HG02840 (cell line): Measurements from ENCODE around the gene VCAM1.
"Not testable (repeated sequence)": the region's sequence is repeated elsewhere in the genome, so short reads cannot be mapped to it uniquely, and the experiment has no call there.

Source experiments
- ATAC-seq: cut with Tn5 transposase; IDR thresholded peaks from one replicate; pipeline ENCODE4 v1.9.1; 2021; ENCODE audit warnings: mild to moderate bottlenecking, moderate library complexity, moderate number of reproducible peaks; ENCODE audit not compliant: unreplicated experiment, low FRiP score

Gene VCAM1, protein sequence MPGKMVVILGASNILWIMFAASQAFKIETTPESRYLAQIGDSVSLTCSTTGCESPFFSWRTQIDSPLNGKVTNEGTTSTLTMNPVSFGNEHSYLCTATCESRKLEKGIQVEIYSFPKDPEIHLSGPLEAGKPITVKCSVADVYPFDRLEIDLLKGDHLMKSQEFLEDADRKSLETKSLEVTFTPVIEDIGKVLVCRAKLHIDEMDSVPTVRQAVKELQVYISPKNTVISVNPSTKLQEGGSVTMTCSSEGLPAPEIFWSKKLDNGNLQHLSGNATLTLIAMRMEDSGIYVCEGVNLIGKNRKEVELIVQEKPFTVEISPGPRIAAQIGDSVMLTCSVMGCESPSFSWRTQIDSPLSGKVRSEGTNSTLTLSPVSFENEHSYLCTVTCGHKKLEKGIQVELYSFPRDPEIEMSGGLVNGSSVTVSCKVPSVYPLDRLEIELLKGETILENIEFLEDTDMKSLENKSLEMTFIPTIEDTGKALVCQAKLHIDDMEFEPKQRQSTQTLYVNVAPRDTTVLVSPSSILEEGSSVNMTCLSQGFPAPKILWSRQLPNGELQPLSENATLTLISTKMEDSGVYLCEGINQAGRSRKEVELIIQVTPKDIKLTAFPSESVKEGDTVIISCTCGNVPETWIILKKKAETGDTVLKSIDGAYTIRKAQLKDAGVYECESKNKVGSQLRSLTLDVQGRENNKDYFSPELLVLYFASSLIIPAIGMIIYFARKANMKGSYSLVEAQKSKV

DNA sequence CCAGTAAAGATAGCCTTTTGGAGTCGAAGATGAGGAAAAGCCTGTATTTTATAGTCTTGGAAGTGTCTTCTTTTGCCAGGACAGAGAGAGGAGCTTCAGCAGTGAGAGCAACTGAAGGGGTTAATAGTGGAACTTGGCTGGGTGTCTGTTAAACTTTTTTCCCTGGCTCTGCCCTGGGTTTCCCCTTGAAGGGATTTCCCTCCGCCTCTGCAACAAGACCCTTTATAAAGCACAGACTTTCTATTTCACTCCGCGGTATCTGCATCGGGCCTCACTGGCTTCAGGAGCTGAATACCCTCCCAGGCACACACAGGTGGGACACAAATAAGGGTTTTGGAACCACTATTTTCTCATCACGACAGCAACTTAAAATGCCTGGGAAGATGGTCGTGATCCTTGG is at the start of gene VCAM1:
Gene VCAM1 (plus strand): TSS at position 253 of the 400 bp plus-strand sequence. CDS start 119 bp downstream, at position 372.
- no peak for ATAC-seq

DNA sequence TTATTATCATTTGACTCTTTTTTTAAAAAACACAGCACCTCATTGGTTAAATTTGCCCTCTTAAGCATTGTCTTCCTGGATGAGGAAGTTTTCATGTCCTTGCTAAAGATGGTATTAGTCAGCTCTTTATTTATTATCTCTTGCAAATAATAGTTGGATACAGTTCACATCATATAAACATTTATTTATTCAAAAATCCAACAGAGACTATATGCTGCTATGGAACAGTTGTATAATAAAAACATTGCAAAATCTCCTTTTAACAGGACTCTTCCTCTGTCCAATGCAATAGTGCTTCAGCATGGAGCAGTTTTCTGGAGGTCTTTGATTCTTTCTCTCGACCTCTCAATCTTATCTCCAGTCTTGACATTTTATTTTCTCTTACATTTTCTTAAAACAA is 49.5 kb upstream of the VCAM1 start:
- no peak for ATAC-seq

DNA sequence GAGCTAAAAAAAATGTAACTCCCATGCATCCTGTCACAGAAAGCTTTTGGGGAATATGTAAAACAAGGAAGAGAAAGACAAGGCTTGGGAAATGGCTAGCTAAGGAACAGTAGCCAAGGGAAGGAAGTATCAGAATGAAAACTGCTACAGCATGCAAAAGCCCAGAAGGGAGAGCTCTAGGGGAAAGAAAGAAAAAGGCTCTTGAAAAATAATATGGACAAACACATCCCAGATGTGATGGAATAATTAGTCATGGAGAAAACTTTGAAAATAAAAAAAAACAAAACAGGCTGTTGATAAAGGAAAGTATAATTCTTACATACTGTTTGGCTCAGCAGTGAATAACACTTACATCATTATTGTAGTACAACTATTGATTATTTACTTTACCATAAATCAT is 47.9 kb upstream of the VCAM1 start:
- no peak for ATAC-seq

DNA sequence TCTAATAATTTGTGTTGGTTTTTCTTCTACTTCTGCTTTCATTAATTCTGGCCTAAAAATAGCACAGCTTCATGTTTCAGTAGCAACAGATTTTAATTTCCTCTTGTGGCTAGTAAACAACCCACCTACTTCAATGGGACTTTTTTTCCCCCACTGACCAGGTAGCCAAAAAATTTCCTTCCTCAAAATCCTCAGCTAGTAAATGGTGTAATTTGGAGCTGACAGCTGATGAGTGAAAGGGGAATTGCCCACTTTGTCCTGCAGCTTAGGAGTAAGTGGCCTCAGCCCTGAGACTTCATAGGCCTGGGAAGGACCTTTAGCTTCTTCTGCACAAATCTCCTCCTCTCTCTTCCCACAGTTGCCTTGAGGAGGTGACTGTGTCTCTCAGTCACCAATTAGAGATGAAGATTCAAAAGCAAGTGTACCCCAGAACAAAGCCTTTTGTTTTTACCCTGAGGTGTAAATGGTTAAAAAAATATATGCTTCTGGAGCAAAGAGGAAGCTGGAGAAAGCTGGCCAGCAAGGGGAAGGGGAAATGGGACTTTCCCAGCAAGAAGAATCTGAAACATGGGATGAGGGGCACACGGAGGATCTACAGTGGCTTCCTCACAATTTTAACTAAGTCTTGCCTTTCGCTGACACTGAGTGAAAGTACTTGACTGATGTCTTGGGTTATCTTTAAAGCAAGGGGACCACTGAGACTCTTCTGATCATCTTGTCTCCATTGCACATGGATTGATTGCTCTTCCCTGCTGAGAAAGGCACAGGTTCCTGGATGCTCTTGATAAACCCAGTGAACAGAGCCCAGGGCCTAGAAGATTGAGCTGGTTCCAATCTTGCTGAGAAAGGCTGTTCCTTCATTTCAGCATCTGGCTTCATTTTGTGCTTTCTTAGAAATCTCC is 35.8 kb upstream of the VCAM1 start:
- ATAC-seq: no peak

DNA sequence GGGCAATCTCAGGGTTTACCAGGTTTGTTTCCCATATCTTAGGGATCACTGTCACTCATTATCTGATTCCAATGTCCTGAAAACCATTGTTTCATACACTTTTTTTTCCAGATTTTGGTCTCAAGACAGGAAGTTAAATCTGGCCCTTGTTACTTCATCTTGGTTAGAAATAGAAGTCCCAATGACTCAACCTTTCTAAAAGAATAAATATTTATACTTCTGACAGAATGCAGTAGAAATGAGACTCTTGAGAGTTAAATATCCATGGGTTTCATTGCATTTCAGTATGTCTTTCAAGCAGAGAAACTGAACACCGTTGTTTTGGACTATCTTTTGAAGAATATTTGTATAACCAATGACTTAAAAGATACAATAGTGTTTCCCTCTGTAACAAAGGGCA is 19.8 kb upstream of the VCAM1 start:
- ATAC-seq: no peak

DNA sequence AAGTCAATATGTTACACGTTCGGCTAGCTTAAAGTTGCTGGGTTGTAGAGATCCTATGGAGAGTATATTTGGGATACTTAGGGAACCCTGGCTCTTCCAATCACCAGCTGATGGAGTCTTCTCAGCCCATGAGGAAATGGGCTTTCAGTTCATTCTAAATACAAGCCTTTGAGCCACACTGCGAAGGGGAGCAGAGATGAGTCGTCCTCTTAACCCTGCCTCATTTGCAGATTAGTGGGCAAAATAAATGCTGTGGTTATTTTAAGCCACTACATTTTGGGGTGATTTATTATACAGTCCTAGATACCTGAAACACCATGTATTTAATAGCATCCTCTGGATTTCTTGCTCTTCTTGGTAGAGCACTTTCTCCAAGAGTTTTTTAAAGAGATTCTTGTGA is 19.0 kb upstream of the VCAM1 start:
- no peak for ATAC-seq

DNA sequence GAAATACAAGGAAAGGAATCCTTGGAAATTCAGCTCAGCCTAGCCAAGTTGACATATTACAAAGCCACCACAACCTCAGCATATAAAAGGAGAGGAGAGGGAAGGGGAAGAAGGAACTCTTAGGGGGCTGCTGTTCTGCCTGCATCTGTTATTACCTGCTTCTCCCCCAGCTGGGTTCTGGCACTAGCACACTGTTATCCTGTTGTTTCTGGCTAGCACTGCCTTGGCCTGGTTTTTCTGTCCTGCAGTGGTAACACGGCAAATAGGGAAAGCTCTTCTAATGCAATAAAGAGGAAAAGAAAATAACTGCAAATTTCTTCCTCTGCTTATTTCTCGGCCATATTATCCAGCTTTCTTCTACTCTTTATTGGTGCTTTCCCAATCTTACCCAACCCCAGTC is 16.5 kb upstream of the VCAM1 start:
- ATAC-seq: no peak

DNA sequence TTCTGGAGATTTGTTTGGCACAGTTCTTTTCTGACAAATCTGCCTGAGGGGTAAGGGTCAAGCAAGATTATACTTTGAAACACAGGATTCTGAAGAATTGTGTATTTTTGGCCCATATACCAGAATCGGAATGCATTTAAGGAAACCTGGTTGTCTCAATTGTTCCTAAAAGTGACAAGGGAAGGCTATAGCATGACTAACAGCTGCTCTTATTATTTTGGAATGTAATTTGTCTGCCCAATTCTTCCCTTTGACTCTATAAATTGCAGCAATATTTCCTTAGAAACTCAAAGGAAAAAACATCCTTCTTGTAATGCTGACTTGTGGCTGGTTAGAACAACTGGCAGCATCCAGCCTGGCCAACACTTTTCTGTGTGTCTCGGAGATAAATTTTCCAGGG is 15.8 kb upstream of the VCAM1 start:
- ATAC-seq: no peak

DNA sequence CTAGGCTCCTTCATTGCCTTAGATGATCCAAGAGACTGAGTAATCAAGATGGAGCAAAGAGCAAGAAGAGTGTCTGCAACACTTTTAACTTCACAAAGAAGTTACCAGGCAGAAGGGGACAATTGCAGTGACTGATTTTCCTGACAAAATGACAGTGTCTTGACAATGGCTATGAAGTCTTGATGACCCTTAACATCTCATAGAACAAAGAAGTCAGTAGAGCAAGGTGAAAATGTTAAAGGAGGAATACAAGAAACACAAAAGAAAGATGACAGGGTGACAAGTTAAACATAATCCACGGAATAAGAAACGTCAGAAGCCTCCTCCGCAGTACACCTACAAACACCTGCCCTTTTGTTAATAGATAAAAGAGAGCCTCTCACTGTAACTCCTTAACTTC is 15.1 kb upstream of the VCAM1 start:
- ATAC-seq: no peak

DNA sequence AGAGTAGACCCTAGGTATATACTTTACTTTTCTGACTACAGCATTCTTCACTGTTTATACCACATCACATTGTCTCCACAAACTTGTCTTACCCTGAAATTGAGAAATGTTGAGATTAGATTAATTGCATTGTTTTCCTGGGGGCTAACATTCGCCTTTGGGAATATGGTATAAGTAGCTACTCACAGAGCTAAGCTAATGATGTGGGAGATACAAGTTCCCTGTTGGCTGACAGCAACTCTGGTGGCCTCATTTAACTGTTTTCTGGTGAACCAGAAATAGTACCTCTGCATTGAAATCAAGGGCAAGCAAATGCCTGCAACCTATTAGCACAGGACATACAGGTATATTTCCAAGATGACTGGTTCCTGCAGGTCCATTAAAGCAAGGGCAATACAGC is 13.2 kb upstream of the VCAM1 start:
- ATAC-seq: no peak

DNA sequence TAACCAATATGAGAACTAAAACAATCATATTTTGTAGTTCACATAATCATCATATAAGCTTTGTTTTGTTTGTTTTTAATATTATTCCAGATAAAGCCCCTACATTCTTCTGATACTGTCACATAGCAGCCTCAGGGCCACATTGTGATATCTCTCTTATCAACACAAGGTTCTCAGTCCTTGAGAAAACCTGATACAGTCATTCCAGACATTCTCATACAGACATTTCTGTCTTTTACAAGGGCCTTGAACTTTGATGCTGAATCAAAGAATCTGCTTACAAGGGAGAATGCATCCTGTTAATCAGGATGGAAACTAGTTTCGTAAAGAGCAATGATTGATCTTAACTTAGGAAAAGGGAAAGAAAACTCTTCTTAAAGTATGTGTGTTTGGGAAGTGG is 12.7 kb upstream of the VCAM1 start:
- no peak for ATAC-seq

DNA sequence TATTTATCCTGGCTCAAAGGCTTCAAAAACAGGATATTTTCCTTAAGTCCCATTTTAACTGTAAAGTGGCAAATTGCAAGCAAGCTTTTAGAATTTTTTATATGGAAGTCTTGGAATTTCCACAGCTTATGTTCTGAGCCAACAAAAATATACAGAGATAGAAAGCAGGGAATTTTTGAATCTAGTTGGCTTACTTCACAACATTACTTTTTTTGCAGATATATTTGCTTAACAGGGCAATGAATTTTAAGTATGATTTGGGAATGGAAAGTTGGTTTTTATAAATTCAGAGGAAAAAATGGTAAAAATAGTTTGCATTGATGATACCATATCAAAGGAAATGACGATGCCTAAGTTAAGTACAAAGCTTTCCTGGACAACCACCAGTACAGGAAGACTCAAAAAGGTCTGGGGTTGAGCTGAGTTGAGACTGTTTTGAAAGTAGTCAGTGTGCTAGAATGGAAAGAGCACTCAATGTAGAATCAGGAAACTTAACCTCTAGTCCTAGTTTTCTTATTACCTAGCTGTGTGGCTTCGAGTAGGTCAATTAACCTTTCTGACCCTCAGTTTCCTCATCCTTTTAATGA is 11.0 kb upstream of the VCAM1 start:
- ATAC-seq: no peak

DNA sequence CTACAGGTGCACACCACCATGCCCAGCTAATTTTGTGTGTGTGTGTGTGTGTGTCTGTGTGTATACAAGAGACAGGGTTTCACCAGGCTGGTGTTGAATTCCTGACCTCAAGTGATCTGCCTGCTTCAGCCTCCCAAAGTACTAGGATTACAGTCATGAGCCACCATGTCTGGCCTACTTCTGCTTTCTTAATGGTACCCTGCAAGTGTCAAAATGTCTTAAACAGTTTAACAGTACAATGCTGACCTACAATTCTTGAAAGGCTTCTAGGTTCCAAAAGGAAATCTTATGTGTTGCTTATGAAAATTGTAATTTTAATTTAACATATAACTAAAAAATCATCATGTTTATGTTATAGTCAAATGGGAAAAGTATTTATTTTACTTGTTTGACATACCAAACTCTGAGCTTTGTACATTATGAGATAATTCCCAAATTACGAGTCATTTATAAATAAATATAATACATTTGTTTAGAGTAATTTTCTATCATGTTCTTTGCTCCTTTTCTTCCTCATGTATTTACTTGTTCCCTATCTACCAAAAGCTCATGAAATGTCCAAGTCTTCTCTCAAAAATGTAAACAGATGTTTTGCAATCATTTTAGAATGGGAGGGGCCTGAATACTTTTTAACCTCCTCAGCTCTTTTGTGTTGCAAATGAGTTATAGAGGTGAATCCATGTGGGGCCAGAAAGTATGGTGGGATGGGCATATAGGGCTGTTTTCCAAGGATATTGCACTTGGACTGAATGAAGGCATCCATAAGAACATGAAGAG is 8.4 kb upstream of the VCAM1 start:
- no peak for ATAC-seq

DNA sequence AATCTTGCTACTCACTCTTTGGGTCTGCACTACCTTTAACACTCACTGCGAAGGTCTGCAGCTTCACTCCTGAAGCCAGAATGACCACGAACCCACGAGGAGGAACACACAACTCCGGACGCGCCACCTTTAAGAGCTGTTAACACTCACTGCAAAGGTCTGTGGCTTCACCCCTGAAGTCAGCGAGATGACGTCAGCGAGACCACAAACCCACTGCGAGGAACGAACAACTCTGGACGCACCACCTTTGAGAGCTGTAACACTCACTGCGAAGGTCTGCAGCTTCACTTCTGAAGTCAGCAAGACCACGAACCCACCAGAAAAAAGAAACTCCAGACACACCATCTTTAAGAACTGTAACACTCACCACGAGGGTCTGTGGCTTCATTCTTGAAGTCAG is 6.5 kb upstream of the VCAM1 start:
- ATAC-seq: not testable (repeated sequence)

DNA sequence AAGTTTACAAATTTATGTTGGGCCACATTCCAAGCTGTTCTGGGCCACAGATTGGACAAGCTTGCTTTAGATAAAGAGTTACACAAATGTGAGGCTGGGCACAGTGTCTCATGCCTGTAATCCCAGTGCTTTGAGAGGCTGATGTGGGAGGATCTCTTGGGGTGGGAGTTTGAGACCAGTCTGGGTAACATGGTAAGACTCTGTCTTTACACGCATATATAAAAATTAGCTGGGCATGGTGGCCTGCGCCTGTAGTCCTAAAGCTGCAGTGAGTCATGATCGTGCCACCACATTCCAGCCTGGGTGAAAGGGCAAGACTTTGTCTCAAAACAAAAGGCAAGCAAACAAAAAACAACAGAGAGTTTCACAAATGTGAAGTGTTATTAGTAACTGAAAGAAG is 5.9 kb upstream of the VCAM1 start:
- ATAC-seq: no peak

DNA sequence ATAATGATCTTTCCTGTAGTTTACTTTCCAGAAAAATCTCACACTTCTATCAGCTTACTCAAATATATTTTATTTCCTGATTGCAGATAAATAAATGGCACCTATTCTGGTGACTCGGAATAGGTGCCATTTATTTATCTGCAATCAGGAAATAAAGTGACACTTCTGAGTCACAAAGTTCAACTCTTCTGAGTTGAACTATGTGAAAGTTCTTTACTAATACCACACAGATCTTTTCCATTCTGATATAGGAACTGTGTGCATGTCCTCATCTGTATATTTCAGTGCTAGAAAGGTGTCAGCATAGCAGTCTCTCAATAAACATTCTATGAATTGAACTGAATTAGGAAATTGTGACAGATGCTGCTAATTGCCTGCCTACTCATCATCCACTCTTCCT is 4.9 kb upstream of the VCAM1 start:
- no peak for ATAC-seq

DNA sequence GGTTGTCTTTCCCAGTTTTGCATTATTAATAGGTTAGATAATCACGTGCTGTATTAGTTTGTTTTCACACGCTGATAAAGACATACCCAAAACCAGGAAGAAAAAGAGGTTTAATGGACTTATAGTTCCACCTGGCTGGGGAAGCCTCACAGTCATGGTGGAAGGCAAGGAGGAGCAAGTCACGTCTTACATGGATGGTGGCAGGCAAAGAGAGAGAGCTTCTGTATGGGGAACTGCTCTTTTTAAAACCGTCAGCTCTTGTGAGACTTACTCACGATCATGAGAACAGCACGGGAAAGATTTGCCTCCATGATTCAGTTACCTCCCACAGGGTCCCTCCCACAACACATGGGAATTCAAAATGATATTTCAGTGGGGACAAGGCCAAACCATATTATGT is 2.3 kb upstream of the VCAM1 start:
- ATAC-seq: no peak

DNA sequence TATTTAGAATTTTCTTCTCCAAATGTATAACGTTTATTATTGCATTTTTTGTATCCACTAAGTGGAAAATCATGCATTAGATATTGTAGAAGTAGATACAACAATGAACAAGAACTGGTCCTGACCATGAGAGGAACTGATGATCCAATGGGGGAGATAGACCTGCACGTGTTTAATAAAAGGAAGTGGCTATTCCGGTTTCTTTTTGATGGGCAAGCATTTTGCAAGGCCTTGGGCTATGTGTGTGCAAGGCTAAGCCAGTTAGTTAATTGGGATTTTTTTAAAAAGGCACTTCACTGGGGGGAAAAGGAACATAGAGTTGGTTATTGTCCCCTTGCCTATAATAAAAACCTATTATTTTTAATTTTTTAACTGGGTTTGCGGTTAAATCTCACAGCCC is 961 bp upstream of the VCAM1 start:
- no peak for ATAC-seq

DNA sequence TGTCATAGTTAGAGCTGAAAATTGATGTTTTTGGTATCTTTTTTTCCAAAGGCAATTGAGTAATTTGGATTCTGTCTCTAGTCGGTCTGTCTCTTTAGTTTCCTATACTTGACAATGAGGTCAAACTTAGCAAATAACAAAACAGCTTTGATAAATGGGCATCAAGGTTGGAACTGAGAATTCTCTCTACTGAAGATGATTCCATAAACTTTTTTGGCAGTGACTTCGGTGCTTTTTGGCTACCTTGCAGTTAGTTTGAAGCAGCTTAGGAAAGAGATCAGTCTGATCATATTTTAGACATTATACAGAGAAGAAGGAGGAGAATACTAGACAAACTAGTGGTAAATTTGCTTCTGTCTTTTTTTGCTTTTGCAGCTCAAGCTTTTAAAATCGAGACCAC is 559 bp downstream of the VCAM1 start:
- no peak for ATAC-seq

DNA sequence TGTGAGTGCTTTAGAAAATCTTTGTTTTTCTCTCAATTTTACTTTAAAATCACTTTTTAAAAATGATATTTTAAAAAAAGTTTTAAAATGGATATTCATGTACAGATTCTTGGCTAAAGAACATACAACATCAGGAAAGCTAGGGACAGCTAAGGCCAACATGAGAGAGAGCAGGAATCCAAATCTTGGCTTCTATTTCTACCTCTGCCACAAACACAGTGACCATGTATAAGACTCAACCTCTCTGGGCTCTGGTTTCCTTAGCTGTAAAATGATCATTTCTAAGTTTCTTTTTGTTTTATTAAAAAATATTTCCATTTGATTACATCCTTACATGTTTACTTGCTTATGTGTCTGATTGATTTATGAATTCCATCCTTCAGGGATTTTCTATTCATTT is 1.2 kb downstream of the VCAM1 start:
- ATAC-seq: no peak
